ENCODE data around the gene PIP4K2A.

- no peak for TF ChIP-seq CTCF (conservative IDR thresholded peaks at IDR 0.05)
- no peak for TF ChIP-seq ZFX (IDR thresholded peaks at IDR 0.05)
Measured at GRCh38 chr10:22742678-22743077, 28.3 kb upstream of the PIP4K2A start.
